ENCODE results near the gene LRPAP1. TPM values are rescaled to one million over a fixed set of nuclear protein-coding genes. Genes with fewer than 3 reads are reported as not detected.

LRPAP1 gene
- total RNA-seq, 1 donor from 2014 or later: 153 TPM

DNA sequence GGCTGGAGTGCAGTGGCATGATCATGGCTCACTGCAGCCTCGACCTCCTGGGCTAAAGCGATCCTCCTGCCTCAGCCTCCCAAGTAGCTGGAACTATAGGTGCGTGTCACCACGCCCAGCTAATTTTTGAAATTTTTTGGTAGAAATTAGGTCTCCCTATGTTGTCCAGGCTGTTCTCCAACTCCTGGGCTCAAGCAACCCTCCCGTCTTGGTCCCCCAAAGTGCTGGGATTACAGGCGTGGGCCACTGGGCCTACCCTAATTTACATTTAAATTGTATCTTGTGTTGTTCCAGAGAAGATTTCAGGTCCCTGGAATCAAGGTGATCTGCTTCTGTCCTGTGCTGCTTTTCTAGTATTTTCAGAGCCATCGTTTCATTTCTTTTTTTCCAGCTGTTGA is 1.2 kb upstream of the LRPAP1 start:
- Mint-ChIP-seq H3K27ac (ENCODE audit: unreplicated experiment) (no peak overlapping the region), H3K27me3 (ENCODE audit: unreplicated experiment) (peaks cover 2% of the 10 kb centered on the region), H3K4me1 (ENCODE audit: unreplicated experiment) (peaks cover 16% of the 10 kb centered on the region), H3K4me3 (ENCODE audit: unreplicated experiment) (no peak overlapping the region), H3K36me3 (ENCODE audit: unreplicated experiment) (no peaks in the 10 kb centered on the region), H3K9me3 (ENCODE audit: unreplicated experiment) (no peaks in the 10 kb centered on the region)
- TF ChIP-seq, protein P1, sequence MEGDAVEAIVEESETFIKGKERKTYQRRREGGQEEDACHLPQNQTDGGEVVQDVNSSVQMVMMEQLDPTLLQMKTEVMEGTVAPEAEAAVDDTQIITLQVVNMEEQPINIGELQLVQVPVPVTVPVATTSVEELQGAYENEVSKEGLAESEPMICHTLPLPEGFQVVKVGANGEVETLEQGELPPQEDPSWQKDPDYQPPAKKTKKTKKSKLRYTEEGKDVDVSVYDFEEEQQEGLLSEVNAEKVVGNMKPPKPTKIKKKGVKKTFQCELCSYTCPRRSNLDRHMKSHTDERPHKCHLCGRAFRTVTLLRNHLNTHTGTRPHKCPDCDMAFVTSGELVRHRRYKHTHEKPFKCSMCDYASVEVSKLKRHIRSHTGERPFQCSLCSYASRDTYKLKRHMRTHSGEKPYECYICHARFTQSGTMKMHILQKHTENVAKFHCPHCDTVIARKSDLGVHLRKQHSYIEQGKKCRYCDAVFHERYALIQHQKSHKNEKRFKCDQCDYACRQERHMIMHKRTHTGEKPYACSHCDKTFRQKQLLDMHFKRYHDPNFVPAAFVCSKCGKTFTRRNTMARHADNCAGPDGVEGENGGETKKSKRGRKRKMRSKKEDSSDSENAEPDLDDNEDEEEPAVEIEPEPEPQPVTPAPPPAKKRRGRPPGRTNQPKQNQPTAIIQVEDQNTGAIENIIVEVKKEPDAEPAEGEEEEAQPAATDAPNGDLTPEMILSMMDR (IDR thresholded peaks at IDR 0.05): no peak
- no peak for DNase-seq (ENCODE audit: extremely low spot score, unreplicated experiment)

DNA sequence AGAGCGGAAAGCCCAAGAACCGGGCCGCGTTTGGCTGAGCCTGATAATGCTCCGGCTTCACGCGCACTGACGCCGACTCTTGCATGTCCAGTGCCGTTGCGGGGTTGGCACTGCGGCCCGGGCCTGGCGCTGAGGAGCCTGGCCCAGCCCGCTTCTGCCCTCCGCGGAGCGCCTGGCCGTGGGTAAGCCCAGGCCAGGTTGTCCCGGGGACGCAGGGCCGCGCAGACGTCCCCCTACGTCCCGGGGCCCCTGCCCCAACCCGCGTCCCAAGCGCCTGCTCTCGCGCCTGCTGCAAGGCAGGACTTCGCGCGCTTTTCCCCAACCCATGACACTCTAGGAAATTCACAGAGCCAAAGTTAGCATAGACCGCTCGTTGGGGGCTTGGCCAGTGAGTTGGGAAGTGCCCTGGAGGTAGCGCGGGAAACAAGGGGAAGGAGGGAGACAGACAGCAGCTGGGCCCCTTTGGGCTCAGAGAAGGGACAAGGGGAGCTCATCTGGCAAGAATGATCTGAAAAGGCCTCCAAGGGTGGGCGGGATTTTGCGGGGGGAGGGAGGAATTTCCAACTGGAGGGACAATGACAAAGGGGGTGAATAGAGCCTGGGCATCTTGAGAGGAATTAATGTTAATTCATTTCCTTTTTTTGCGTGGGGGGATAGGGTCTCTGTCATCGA is 665 bp upstream of the LRPAP1 start:
- DNase-seq (ENCODE audit: extremely low spot score, unreplicated experiment): no peak
- H3K9me3 Mint-ChIP-seq (ENCODE audit: unreplicated experiment): no peaks in the 10 kb centered on the region
- peak overlapping the region; percentile 99 for H3K4me3 Mint-ChIP-seq (ENCODE audit: unreplicated experiment)
- peaks cover 16% of the 10 kb centered on the region for H3K4me1 Mint-ChIP-seq (ENCODE audit: unreplicated experiment)
- TF ChIP-seq, protein P1 (IDR thresholded peaks at IDR 0.05): no peak
- peaks cover 2% of the 10 kb centered on the region for H3K27me3 Mint-ChIP-seq (ENCODE audit: unreplicated experiment)
- H3K36me3 Mint-ChIP-seq (ENCODE audit: unreplicated experiment): no peaks in the 10 kb centered on the region
- no peak overlapping the region for H3K27ac Mint-ChIP-seq (ENCODE audit: unreplicated experiment)

GRCh38 chr4:3531318-3531878 is 824 bp downstream of the LRPAP1 start:
- TF ChIP-seq, protein P1 (IDR thresholded peaks at IDR 0.05): no peak
- Mint-ChIP-seq H3K27ac (ENCODE audit: unreplicated experiment) (no peak overlapping the region), H3K36me3 (ENCODE audit: unreplicated experiment) (no peaks in the 10 kb centered on the region), H3K4me3 (ENCODE audit: unreplicated experiment) (peak overlapping the region; percentile 99), H3K4me1 (ENCODE audit: unreplicated experiment) (peaks cover 16% of the 10 kb centered on the region), H3K27me3 (ENCODE audit: unreplicated experiment) (peaks cover 2% of the 10 kb centered on the region), H3K9me3 (ENCODE audit: unreplicated experiment) (no peaks in the 10 kb centered on the region)
- no peak for DNase-seq (ENCODE audit: extremely low spot score, unreplicated experiment)

DNA sequence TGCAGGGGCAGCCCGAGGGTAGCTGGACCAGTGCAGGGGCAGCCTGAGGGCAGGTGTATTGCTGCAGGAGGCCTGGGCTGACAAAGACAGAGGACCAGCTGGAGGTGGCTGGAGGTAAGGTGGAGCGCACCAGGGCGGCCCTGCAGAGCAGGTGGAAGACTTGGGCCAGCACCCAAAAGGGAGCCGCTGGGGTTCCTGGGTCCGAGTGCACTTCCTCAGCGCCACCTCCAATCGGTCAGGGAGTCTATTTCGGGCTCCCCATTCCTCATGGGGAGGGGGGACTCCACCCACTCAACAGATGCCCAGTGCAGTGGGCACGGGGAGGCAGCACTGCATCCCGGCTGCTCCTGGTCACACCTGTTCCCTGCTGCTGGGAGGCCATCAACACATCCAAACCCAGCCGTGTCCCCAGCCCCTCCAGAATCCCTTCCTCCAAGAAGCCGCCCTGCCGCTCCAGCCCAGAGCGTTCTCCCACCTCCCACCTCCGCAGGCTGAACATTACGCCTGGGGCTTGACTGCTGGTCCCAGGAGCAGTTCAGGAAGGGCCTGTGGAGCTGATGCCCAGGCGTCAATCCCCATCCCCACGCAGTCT is 1.5 kb downstream of the LRPAP1 start:
- Mint-ChIP-seq H3K27me3 (ENCODE audit: unreplicated experiment) (peaks cover 2% of the 10 kb centered on the region), H3K27ac (ENCODE audit: unreplicated experiment) (no peak overlapping the region), H3K36me3 (ENCODE audit: unreplicated experiment) (no peaks in the 10 kb centered on the region), H3K4me1 (ENCODE audit: unreplicated experiment) (peaks cover 16% of the 10 kb centered on the region), H3K9me3 (ENCODE audit: unreplicated experiment) (no peaks in the 10 kb centered on the region), H3K4me3 (ENCODE audit: unreplicated experiment) (peak overlapping the region; percentile 99)
- TF ChIP-seq, protein P1 (IDR thresholded peaks at IDR 0.05): no peak
- DNase-seq (ENCODE audit: extremely low spot score, unreplicated experiment): no peak

DNA sequence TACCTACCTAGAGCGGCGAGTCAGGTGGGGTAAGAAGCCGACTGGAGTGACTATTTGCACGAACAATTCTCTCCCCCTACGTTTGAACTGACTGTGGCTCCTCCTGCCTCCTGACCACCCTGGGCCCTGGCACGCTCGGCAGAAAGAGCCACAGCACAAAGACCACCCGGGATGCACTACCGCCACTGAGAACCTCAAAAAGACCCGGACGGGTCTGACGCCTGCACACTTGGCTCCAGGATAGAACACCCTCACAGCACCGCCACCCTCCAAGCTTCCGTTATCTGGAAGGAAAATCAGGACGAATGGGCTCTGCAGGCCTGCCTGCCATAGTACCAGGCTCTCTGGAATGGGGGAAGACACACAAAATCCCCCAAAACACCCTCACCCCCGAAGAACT is 2.2 kb downstream of the LRPAP1 start:
- Mint-ChIP-seq H3K4me1 (ENCODE audit: unreplicated experiment) (peaks cover 16% of the 10 kb centered on the region), H3K27ac (ENCODE audit: unreplicated experiment) (no peak overlapping the region), H3K4me3 (ENCODE audit: unreplicated experiment) (peak overlapping the region; percentile 17), H3K27me3 (ENCODE audit: unreplicated experiment) (peaks cover 2% of the 10 kb centered on the region), H3K9me3 (ENCODE audit: unreplicated experiment) (no peaks in the 10 kb centered on the region), H3K36me3 (ENCODE audit: unreplicated experiment) (no peaks in the 10 kb centered on the region)
- TF ChIP-seq, protein P1 (IDR thresholded peaks at IDR 0.05): no peak
- no peak for DNase-seq (ENCODE audit: extremely low spot score, unreplicated experiment)

Data from osteocyte (in vitro differentiated cells).